ENCODE measurements around the gene KIAA1958. TPM values are rescaled to one million over a fixed set of nuclear protein-coding genes. Genes with fewer than 3 reads are reported as not detected.

Gene KIAA1958
- total and polyA plus RNA-seq, 2 of the 8 experiments (the other 6 are each of a cell fraction or from before 2014, with no cell fraction given) = 11.4 to 43.8 TPM

- no peak overlapping the region for H3K4me3 ChIP-seq (ENCODE audit: extremely low read depth in 1 of 4, insufficient read depth in 2 of 4, low read depth in 3 of 4, low read length in 4 of 4)
- H3K14ac ChIP-seq (ENCODE audit: insufficient read length) = no peak overlapping the region
- POLR2A ChIA-PET (ENCODE audit: partially characterized antibody) = no interaction called here
- CTCF ChIA-PET (ENCODE audit: partially characterized antibody) = no interaction called here
- H3K9me3 ChIP-seq (ENCODE audit: insufficient read depth in 2 of 2, low read depth in 1 of 2, low read length in 1 of 2) = no peaks in the 10 kb centered on the region
- no peak overlapping the region for H2BK12ac ChIP-seq (ENCODE audit: low read depth, low read length)
- no peaks in the 10 kb centered on the region for H3K27me3 ChIP-seq (replicated peaks in 1 of 4; ENCODE audit: control insufficient read depth in 3 of 4, extremely low read depth in 1 of 4, insufficient read depth in 3 of 4, low read length in 3 of 4)
- peaks cover 8% of the 10 kb centered on the region for H3K79me1 ChIP-seq (ENCODE audit: low read depth, low read length)
- H4K20me1 ChIP-seq (replicated peaks in 1 of 2; ENCODE audit: control insufficient read depth in 1 of 2, insufficient read depth in 2 of 2, low read length in 2 of 2) = peaks cover 0 to 7% of the 10 kb centered on the region in 2 experiments
- no peak overlapping the region for H2BK20ac ChIP-seq (ENCODE audit: low read length)
- H4K91ac ChIP-seq (replicated peaks; ENCODE audit: insufficient read length, low read length) = no peak overlapping the region
- no peak overlapping the region for H4K5ac ChIP-seq (ENCODE audit: insufficient read length, low read depth, low read length)
- WGBS, 2 experiments (ENCODE audit: extremely low coverage in 1 of 2, insufficient coverage in 1 of 2, insufficient read length in 1 of 2, insufficient replicate concordance in 2 of 2, low coverage in 1 of 2, low lambda C conversion rate in 2 of 2, missing lambda C conversion rate in 1 of 2) = 90% methylated on average over 1 of the region's 1 CpG; no CpG with 5 or more reads in 1 of the 2 experiments
- no peak overlapping the region for H3K23ac ChIP-seq (ENCODE audit: insufficient read length)
- no peak overlapping the region for H2AK5ac ChIP-seq (ENCODE audit: low read depth, low read length)
- H3K79me2 ChIP-seq (ENCODE audit: control insufficient read depth in 1 of 2, insufficient read depth in 2 of 2, low read length in 2 of 2) = peaks cover 0 to 88% of the 10 kb centered on the region in 2 experiments; a peak in 3 of 4 replicates
- no peak overlapping the region for H3K4me2 ChIP-seq (ENCODE audit: insufficient read depth in 1 of 2, low read depth in 2 of 2, low read length in 2 of 2)
- H2BK120ac ChIP-seq (replicated peaks; ENCODE audit: low read depth, low read length) = no peak overlapping the region
- no peak overlapping the region for H2AFZ ChIP-seq (ENCODE audit: low read length)
- peaks cover 0 to 6% (median 0%) of the 10 kb centered on the region in 4 experiments; a peak in 2 of 7 replicates for H3K4me1 ChIP-seq (replicated peaks in 1 of 4; ENCODE audit: control insufficient read depth in 3 of 4, insufficient read depth in 4 of 4, low read length in 3 of 4)
- no peaks in the 10 kb centered on the region for H3K23me2 ChIP-seq (ENCODE audit: low read depth, low read length)
- H3K36me3 ChIP-seq (ENCODE audit: control insufficient read depth in 2 of 4, insufficient read depth in 4 of 4, low read length in 3 of 4) = no peaks in the 10 kb centered on the region
- no peak overlapping the region for H2BK5ac ChIP-seq (ENCODE audit: low read depth, low read length)
- H2BK15ac ChIP-seq (ENCODE audit: low read length) = no peak overlapping the region
- no peak overlapping the region for H3K9ac ChIP-seq (replicated peaks in 1 of 4; ENCODE audit: extremely low read depth in 1 of 4, low read depth in 3 of 4, low read length in 3 of 4)
- TF ChIP-seq NRF1 (IDR thresholded peaks at IDR 0.05; ENCODE audit: low read depth, low read length) (no peak), HDAC6 (IDR thresholded peaks at IDR 0.05; ENCODE audit: low read depth, low read length) (no peak), BCL11A (IDR thresholded peaks at IDR 0.05; ENCODE audit: low read depth in 2 of 2, low read length in 2 of 2) (no peak), SUZ12 (IDR thresholded peaks at IDR 0.05; ENCODE audit: low read length) (no peak), GTF2F1 (IDR thresholded peaks at IDR 0.05; ENCODE audit: borderline replicate concordance, low read depth, low read length) (no peak), BRCA1 (IDR thresholded peaks at IDR 0.05; ENCODE audit: low read depth, low read length) (no peak), RFX5 (IDR thresholded peaks at IDR 0.05; ENCODE audit: borderline replicate concordance, low read depth, low read length) (no peak), TAF1 (IDR thresholded peaks at IDR 0.05; ENCODE audit: low read depth, low read length) (no peak), PHF8 (conservative IDR thresholded peaks at IDR 0.05; ENCODE audit: low read depth, low read length) (no peak), SP1 (IDR thresholded peaks at IDR 0.05; ENCODE audit: low read depth, low read length) (no peak)
- no peak overlapping the region for H3K56ac ChIP-seq (replicated peaks; ENCODE audit: insufficient read length, low read depth, low read length)
- FAIRE-seq (no peak), DNase-seq (ENCODE audit: low read depth in 1 of 2, low spot score in 2 of 2) (no peak)
- no peak overlapping the region for H3K18ac ChIP-seq (ENCODE audit: extremely low read depth, low read length)
- H3K4ac ChIP-seq (replicated peaks; ENCODE audit: insufficient read length, low read depth, low read length) = no peak overlapping the region
- H3K27ac ChIP-seq (ENCODE audit: low read depth, low read length) = no peak overlapping the region
- no peak overlapping the region for H4K8ac ChIP-seq (ENCODE audit: extremely low read depth, insufficient read depth, low read length)
Observed at GRCh38 chr9:112520069-112520468, 33.4 kb downstream of the KIAA1958 start.

Data from H1 (cell line).